KOPT-K1 (cell line): ENCODE data around the gene WDR20.
"Not testable (repeated sequence)": the region's sequence is repeated elsewhere in the genome, so short reads cannot be mapped to it uniquely, and the experiment has no call there.

Source experiments
- H3K27ac ChIP-seq: fragments of 200-600 bp; sonication (generic); 2 replicates; pipeline ENCODE4 v1.5.1; 2016; ENCODE audit warnings: antibody characterized with exemption, mild to moderate bottlenecking, low read depth, low read length; ENCODE audit not compliant: poor library complexity, severe bottlenecking
- H3K36me3 ChIP-seq: fragments of 200-600 bp; sonication (generic); 2 replicates; pipeline ENCODE4 v1.5.1; 2017; ENCODE audit warnings: antibody characterized with exemption, mild to moderate bottlenecking, low read length, moderate library complexity; ENCODE audit not compliant: insufficient read depth
- H3K9me3 ChIP-seq: fragments of 200-600 bp; sonication (generic); 2 replicates; pipeline ENCODE4 v1.5.1; 2017; ENCODE audit warnings: antibody characterized with exemption, low read length, mild to moderate bottlenecking; ENCODE audit not compliant: insufficient read depth, poor library complexity, severe bottlenecking

Gene WDR20

GRCh38 chr14:102172721-102173120 is 33.0 kb downstream of the WDR20 start:
- not testable (repeated sequence) for H3K27ac ChIP-seq, H3K9me3 ChIP-seq, H3K36me3 ChIP-seq

GRCh38 chr14:102177161-102177560 is 37.5 kb downstream of the WDR20 start:
- H3K36me3 ChIP-seq, result no peaks in the 10 kb centered on the region
- H3K9me3 ChIP-seq, result no peaks in the 10 kb centered on the region
- H3K27ac ChIP-seq, result no peak overlapping the region

GRCh38 chr14:102178806-102179205 is 39.1 kb downstream of the WDR20 start:
- H3K27ac ChIP-seq, result no peak overlapping the region
- no peaks in the 10 kb centered on the region for H3K9me3 ChIP-seq
- H3K36me3 ChIP-seq, result no peaks in the 10 kb centered on the region

- Histone ChIP-seq H3K27ac (no peak overlapping the region), H3K9me3 (no peaks in the 10 kb centered on the region), H3K36me3 (no peaks in the 10 kb centered on the region)
Observed at GRCh38 chr14:102180248-102180998, 40.7 kb downstream of the WDR20 start.

GRCh38 chr14:102181187-102181586 is 41.5 kb downstream of the WDR20 start:
- H3K9me3 ChIP-seq, result no peaks in the 10 kb centered on the region
- no peaks in the 10 kb centered on the region for H3K36me3 ChIP-seq
- H3K27ac ChIP-seq, result no peak overlapping the region

GRCh38 chr14:102182190-102182589 is 42.5 kb downstream of the WDR20 start:
- Histone ChIP-seq H3K36me3 (no peaks in the 10 kb centered on the region), H3K9me3 (no peaks in the 10 kb centered on the region), H3K27ac (no peak overlapping the region)

- H3K36me3 ChIP-seq, result no peaks in the 10 kb centered on the region
- H3K9me3 ChIP-seq, result no peaks in the 10 kb centered on the region
- no peak overlapping the region for H3K27ac ChIP-seq
Observed at GRCh38 chr14:102182936-102183619, 43.4 kb downstream of the WDR20 start.

GRCh38 chr14:102183886-102184285 is 44.2 kb downstream of the WDR20 start:
- no peaks in the 10 kb centered on the region for H3K36me3 ChIP-seq
- H3K9me3 ChIP-seq, result no peaks in the 10 kb centered on the region
- no peak overlapping the region for H3K27ac ChIP-seq

- Histone ChIP-seq H3K36me3 (no peaks in the 10 kb centered on the region), H3K9me3 (no peaks in the 10 kb centered on the region), H3K27ac (no peak overlapping the region)
Observed at GRCh38 chr14:102184316-102185035, 44.8 kb downstream of the WDR20 start.

GRCh38 chr14:102185360-102185759 is 45.7 kb downstream of the WDR20 start:
- Histone ChIP-seq H3K36me3 (no peaks in the 10 kb centered on the region), H3K9me3 (no peaks in the 10 kb centered on the region), H3K27ac (no peak overlapping the region)

- H3K36me3 ChIP-seq, result no peaks in the 10 kb centered on the region
- no peak overlapping the region for H3K27ac ChIP-seq
- H3K9me3 ChIP-seq, result no peaks in the 10 kb centered on the region
Observed at GRCh38 chr14:102187044-102187443, 47.3 kb downstream of the WDR20 start.

- Histone ChIP-seq H3K36me3 (no peaks in the 10 kb centered on the region), H3K9me3 (no peaks in the 10 kb centered on the region), H3K27ac (no peak overlapping the region)
Observed at GRCh38 chr14:102187568-102188001, 47.9 kb downstream of the WDR20 start.

GRCh38 chr14:102188187-102188586 is 48.5 kb downstream of the WDR20 start:
- Histone ChIP-seq H3K36me3 (no peaks in the 10 kb centered on the region), H3K9me3 (no peaks in the 10 kb centered on the region), H3K27ac (no peak overlapping the region)

- Histone ChIP-seq H3K9me3 (no peaks in the 10 kb centered on the region), H3K36me3 (peaks cover under 1% of the 10 kb centered on the region), H3K27ac (no peak overlapping the region)
Observed at GRCh38 chr14:102189874-102190273, 50.2 kb downstream of the WDR20 start.

GRCh38 chr14:102192840-102193502 is 53.3 kb downstream of the WDR20 start:
- no peaks in the 10 kb centered on the region for H3K9me3 ChIP-seq
- peaks cover 19% of the 10 kb centered on the region for H3K36me3 ChIP-seq
- H3K27ac ChIP-seq, result no peak overlapping the region
